Hematopoietic multipotent progenitor cell treated with erythropoietin and hydrocortisone succinate and interleukin-3 and kit ligand, for 4 days (in vitro differentiated cells): ENCODE data around the gene PDK3.

ENCODE experiments used
- DNase-seq: peaks from one replicate; pipeline ENCODE4 v3.0.0-alpha.2; 2015

The PDK3 gene

DNA sequence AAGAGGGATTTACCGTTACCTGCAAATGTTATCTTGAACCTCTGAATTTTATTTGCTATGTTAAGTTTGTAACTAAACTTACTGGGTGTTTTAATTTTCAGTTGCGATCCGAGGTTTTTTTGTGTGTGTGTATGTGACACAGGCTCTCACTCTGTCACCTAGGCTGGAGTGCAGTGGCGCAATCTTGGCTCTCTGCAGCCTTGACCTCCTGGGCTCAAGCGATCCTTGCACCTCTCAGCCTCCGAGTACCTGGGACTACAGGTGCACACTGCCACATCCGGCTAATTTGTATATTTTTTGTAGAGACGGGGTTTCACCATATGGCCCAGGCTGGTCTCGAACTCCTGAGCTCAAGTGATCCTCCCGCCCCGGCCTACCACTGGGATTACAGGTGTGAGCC, 18.5 kb downstream of the PDK3 start:
- no peak for DNase-seq

DNA sequence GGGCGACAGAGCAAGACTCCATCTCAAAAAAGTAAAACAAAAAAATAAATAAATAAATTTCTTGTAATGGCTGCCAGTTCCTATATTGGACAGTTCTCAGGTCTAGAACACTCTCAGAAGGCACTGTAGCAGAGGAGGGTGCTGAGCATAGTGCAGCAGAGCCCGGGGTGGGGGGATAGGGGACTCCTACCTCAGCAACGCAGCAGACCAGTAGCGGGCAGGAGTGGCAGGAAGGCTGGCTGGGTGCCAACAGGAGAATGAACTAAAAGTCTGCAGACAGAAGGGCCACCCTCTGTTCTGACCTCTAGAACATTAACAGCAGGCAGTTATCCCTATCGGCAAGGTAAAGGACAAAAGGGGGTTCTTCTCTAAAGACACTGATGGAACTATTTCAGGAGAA, 20.2 kb downstream of the PDK3 start:
- no peak for DNase-seq

DNA sequence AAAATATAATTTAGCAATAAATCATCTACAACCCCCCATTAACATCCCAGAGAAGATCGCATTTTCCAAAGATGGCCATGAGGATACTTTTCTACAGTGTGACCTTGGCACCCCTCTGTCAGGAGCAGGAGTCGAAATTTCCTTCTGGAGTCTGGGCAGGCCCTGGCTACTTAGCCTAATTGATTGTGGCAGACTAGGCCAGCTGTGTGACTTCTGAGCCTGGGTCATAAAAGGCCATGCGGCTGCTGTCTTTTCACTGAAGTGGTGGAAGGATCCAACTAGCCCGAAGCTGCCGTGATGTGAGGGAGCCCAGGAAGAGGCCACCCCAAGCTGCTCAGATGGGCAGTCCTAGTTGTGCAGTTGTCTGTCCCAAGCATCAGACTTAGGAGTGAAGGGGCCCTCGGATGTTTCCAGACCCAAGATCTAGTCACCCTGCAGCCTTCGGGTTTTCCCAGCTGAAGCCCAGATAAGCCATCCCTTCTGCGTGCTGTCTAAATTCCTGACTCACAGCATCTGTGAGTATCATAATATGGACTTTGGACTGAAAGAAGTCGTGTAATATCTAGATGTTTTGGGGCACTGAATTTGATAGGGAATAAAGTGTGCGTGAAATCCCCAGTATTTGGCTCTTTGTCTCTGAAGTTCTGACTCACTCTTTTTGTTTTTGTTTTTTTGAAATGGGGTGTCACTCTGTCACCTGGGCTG, 21.0 kb downstream of the PDK3 start:
- DNase-seq, result no peak

DNA sequence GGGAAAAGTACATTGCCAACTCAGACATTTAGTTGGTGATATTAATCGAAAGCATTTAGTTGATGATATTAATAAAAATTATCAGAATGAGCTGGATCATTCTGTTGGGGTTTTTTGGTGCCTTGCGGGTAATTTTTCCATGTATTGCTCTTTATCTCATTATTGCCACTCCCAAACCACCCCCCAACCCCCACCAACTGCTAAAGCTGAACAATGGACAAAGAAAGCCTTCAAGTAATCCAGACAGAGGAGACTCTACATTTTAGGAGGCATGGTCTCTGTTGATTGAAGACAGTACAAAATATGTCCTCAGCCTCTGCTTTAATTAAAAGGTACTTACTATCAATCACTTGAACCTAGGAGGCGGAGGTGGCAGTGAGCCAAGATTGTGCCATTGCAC, 22.5 kb downstream of the PDK3 start:
- DNase-seq, result peak; percentile 70

DNA sequence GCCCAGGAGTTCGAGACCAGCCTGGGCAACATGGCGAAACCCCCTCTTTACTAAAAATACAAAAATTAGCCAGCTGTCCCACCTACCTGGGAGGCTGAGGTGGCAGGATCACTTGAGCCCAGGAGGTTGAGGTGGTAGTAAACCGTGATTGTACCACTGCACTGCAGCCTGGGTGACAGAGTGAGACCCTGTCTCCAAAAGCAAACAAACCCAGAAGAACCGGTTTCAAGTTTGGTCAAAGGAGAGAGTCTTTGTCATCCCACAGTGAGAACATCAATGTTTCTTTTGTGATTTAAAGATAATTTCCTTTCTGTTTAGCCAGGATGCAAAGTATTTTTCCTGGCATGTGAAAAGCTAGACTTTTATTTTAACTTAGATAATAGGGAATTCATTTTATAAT, 26.7 kb downstream of the PDK3 start:
- DNase-seq, result no peak

DNA sequence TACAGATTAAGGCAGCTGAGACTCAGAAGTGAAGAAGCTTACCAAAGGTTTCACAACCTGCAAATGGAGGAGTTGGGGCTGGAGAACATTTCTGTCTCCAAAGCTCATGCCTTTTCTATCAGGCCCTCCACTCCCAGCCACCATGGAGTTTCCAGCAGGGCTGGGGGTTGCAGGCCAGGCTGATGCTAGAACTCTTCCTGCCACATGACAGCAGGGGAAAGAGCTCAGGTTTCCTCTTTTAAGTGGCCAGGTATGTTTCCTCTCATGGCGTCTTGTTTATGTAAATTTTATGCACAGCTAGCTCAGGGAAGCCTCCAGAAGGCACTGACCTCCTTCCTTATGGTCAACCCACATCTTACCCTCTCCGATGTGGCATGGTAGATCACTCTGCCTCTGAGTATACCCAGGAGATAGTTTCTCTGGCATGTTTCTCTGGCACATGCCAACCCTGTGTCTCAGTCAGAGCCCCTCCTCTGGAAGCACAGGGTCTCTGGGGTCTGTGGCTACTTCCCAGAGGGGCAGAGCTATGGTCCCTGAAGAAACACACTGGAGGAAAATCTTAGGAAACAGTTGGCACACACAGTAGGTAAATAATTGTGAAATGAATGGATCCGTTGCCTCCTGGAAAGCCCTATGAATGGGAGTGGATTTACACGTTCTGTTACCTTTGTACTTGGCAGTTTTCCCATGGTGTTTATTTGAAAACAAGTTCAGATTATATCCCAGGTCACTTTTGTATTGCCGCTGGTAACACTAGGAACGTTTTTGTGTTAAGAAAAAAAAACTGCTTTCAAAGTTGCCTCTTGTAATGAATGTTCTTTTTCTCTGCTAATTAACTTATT, 28.9 kb downstream of the PDK3 start:
- no peak for DNase-seq

DNA sequence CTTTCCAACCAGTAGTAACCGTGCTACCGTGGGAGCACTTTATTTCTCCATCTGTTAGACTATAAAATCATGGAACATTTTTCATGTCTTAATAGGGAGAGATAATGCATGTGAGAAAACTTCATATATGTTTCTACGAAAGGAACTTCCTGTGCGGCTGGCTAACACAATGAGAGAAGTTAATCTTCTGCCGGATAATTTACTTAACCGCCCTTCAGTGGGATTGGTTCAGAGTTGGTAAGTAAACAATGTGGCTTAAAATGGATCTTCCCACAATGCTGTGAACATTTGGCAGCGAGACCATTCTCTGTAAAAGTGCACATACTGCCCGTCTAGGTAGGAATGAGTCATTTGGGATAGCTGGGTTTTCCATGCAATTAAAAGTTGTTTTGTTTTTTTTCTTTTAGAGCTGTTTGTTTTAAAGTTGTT, 29.6 kb downstream of the PDK3 start:
- DNase-seq, result peak; percentile 74

DNA sequence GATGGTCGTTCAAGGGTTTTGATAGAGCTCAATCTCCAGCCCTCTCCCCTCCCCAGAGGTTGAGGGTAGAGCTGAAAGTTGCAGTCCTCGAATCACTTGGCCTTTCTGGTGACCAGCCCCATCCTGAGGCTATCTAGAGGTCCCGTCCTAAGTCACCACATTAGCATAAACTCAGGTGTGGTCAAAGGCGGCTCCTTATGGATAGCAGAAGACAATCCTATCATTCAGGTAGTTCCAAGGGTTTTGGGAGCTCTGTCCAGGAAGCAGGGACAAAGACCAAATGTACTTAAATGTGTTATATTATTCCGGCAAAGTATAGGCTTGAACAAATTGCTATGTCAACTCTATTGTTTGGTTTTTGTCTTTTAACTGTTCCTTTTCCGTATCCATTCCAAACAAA, 30.6 kb downstream of the PDK3 start:
- no peak for DNase-seq

DNA sequence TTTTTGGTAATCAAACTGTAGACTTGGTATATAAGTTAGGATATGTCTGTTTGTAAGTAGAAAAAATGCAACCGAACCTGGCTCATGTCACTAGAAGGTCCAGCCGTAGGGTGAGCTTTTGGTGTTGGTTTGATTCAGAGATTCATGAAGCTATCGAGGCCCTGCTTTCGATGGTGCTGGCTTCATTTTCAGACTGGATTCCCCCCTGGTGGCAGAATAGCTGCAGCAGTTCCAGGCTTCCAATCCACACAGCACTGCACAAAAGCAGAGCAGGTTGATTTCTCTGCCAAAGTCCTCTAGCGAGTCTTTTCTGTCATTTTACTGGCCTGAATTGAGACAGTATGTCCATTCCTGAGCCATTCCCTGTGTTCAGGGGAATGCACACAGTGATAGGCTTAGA, 33.1 kb downstream of the PDK3 start:
- peak; percentile 61 for DNase-seq

DNA sequence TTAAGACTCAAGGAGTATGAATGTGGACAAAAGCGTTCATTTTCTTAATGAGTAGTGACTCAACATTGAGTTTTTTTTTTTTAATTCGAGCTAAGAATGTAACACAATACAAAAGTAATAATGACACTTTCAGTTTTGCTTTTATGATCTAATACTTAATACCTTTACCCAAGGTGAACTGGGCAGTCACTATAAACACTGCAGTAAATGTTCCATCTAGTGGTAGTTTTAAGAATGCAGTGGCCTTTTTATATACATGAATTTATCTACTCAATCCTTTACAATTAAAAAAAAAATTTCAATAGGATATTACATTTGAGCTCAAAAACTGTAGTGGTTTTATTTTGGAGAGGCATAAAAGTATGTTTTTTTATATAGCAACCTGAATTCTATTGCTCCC, 33.9 kb downstream of the PDK3 start:
- DNase-seq, result peak; percentile 51

DNA sequence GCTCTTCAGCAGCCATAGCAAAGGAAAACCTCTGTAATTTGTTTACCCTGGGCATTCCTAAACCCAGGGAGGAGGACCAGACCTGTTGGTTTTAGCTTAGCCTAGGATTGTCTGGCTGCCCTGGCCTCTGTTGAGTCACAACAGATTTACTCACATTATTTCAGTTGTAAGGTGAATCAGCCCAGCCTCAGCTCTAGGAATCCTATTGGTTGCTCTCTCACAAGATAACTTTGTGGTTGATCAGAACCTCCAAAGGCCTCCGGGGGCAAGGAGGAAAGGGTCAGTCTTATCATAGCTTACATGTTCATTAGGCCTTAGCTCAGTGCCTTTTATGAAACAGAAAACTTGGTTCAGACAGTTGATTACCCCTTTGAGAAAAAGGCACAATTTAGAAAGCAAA, 41.0 kb downstream of the PDK3 start:
- peak; percentile 81 for DNase-seq

DNA sequence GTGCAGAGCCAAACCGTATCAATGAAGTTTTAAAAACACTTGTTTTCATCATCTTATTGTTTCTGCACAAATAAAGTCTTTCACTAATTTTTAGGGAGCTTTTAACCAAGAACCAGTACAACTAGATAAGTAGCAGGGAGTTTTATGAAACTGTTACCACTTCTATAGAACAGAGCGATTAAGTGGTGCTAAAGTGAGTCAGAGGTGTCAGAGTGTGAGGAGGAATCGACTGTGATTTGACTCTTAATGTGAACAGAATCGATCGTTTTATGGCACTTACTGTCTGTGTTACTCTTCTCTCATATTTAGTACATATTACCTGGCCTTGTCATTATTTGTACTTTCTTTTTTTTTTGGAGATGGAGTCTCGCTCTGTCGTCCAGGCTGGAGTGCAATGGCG, 43.3 kb downstream of the PDK3 start:
- no peak for DNase-seq

DNA sequence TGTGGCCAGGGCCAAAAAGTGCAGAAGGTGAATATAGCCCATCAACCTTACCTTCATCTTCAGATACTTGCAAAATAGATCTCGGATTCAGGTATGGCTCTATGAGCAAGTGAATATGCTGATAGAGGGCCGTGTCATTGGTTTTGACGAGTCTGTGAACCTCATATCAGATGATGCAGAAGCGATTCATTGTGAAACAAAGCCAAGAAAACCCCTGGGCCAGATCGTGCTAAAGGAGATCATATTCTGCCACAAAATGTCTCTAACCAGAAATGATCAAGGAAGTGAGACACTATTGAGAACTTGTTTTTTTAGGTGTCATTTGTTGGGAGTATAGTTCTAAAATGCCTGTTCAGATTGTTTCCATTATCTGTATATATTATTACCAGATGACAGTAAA, 48.3 kb downstream of the PDK3 start:
- no peak for DNase-seq

DNA sequence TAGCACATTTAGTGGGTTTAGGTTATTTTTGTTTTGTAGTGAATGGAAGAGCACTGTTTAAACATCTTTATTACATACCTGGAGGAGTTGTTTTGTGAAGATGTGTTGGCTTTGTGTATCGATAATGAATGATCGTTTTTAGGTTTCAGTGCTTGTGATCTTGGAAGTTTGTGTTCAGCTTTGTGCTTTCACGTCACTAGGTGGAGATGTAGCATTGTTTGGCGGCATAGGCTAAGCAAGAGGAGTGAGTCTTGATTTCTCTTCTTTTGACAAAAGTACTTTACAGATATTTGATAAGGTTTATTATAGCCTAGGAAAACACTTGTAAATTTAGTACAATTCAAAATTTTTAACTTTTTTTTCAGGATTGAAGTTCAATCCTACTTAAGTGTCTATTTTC, 50.4 kb downstream of the PDK3 start:
- DNase-seq, result peak; percentile 37

DNA sequence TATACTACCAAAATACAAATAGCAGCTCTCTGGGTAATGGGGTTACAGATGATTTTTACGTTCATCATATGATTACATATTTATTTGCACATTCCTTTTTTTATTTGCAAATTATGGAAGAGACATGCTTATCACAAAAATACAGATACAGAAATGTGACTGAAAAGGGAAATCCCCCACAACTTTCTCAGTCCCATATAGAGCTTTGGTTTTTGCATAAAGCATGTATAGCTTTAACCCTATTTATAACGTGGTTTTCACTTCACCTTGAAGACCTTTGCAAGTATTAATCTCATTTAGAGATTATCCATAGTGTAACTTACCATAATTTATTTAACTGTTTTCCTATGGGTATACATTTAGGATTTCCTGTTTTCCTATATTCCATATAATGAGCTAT, 55.4 kb downstream of the PDK3 start:
- DNase-seq, result no peak

DNA sequence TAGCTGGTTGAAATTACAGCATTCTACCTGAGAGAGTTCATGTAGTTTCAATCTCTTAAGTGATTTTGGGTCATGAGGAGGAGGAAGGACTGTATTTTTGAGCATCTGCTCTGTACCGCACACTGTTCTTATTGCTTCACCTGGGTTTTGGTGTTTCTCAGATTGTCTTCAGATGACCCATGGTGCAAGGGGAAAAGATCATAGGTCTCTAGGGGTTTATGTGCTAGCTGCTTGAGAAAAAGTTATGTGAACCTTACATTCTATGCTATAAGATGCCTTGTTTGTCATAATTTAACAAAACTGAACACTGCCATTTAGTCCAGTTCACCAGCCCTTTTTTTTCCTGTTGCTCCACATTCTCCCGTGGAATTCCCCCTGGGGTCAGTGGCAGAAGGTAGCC, 60.4 kb downstream of the PDK3 start:
- DNase-seq, result no peak

DNA sequence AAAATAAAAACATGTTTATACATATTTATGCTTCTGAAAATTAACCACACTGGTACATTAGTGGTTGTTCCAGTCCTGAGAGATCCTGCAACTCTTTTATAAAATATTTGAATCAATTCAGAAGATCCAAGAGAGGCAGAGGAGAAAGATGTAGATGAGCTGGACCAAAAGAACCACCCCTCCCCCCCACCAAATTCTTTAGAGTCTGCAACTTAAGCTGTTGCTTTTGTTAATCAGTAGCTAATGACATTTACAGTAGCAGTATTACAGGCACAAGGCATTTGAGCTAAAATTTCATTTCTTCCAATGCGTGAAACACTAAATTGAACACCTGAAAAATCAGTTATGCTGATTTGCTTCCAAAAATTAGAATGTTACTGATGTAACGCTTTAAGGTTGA, 61.5 kb downstream of the PDK3 start:
- no peak for DNase-seq

DNA sequence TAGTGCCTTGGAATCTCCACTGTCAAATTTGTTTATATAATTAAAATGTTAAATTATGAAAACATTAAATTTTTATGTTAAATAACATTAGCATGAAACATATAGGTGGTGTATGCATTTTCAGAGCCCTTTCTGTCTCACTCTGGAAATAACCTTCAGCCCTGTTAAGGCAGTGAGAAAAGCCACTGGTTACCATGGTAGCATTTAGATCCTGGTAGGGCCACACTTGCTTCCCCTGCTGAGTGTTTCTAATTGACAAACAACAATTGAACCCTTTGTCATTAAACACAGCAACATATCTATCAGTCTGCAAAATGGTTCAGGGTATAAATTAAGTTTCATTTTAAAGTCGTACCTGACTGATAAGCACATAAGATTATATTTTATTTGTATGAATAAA, 63.5 kb downstream of the PDK3 start:
- DNase-seq, result no peak

DNA sequence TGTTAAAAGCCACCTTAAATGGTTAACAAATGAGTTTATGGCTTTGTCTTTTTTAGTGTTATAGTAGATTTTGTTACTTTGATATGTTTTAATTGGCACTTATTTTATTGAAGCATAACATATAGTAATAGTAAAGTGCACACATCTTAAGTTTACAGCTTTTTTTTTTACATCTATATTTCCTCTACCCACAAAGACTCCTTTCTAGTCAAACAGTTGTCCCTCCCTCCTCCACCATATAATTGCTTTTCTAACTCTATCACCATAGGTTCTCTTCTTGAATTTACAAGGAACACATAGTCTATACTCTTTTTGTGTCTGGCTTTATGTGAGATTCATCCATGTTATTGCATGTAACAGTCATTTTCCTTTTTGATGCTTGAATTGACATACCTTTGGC, 71.5 kb downstream of the PDK3 start:
- DNase-seq, result no peak

DNA sequence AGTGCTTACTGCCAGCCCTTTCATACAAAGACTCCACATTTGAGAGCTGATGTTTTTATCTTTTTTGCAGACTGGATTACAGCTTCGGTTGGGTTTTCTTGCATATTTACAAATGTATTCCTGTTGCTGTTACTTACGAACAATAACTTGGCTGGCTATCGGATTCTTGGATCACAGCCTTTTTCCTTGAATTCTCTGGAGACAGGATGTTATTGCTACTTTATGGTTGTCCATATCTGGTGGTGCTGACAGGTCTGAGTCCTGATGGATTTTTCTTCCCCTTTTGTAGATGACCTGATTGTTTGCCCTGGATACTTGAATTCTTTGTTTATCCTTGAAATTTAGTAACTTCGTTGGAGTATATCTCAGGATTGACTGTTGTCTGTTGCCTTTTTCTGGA, 77.7 kb downstream of the PDK3 start:
- no peak for DNase-seq

DNA sequence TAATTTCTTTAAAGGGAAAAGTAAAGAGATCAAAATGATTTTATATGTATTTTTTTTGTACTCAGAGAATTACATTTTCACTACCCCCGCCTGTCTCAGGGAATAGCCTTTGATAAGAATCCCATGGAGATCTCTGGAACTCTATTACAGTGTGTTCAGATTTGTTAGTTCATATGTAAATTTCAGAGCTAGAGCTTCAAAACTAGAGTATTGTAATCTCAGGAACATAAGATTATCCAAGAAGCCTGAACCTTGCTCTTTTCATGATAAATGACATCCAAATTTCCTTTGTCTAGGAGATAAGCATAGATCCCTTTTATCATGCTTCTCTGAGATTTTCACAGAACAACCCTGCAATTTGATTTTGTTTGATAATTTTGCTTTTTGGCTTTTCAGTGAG, 82.9 kb downstream of the PDK3 start:
- DNase-seq, result no peak

DNA sequence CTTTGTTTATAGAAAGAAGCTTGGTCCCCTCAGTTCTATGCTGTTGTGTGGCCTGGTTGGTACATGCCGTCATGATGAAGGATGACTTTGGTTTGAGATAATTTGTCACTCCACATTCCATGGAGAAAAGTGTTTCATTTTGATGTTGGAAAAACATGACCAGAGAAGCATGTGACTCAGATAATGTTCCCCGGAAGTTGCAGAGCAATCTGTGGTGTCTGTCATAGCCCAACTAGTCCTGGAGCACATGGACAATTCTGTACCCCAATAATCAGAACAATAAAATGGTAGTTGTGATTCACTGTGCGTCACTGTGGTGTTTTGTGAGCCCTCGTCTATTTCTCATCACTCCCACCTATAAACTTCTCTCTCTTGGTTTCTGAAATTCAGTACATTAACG, 85.1 kb downstream of the PDK3 start:
- no peak for DNase-seq

DNA sequence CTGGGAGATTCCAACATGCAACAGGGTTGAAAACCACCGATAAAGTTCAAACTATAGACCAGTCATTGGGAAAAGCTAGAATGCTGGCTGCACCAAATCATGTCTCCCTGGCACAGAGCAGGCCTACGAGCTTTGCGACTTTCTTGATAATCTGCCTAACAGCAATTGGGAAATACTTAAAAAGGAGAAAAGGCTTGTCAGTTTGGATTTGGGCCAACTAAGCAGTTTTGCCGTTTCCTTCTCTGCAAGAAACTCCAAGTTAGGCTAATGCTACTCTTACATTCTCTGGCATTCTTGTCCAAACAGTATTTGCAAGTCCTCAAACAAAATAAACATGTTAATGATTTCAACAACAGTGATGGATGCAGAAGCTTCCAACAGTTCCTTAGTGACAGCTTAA, 87.9 kb downstream of the PDK3 start:
- peak; percentile 13 for DNase-seq

DNA sequence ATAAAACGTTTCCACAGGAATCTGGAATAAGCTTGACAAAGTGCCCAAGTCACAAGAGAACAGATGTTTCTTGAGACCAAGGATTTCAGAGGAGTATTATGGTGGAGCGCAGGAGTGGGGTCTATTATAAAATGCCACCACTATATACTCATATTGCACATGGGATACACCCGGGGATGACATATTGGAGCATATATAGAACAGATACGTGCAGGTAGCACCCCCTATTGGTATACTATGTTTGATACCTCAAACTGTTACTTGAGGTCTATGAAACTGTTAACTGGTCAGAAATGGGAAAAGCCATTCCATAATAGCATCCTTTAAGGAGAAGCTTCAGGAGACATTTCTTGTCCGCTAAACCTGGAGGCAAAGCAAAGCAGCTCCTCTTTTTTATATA, 96.0 kb downstream of the PDK3 start:
- DNase-seq, result peak; percentile 30
